Right atrium auricular region (tissue), 2 donors: ENCODE measurements around the gene QRICH1. TPM values are rescaled to one million over a fixed set of nuclear protein-coding genes. Genes with fewer than 3 reads are reported as not detected.

Source experiments
- DNase-seq: peaks from one replicate; pipeline ENCODE4 v3.0.0-alpha.2; 2019; ENCODE audit warnings: low spot score
- H3K27ac ChIP-seq, 2 donors: fragments of 200-600 bp; sonication (generic); 1 replicate in 1 of 2; 2 replicates in 1 of 2; pipeline ENCODE4 v1.5.1; 2016 to 2019
- H3K27me3 ChIP-seq, 2 donors: fragments of 200-600 bp; sonication (generic); one replicate each; pipeline versions ENCODE4 v1.5.1 to v1.6.0; 2017 to 2019
- H3K36me3 ChIP-seq: fragments of 200-600 bp; sonication (generic); one replicate; pipeline ENCODE4 v1.5.1; 2016
- H3K4me1 ChIP-seq, 2 donors: fragments of 200-600 bp; sonication (generic); one replicate each; pipeline versions ENCODE4 v1.5.1 to v1.6.0; 2017 to 2019
- H3K4me3 ChIP-seq, 2 donors: fragments of 200-600 bp; sonication (generic); 1 replicate in 1 of 2; 2 replicates in 1 of 2; pipeline ENCODE4 v1.5.1; 2017 to 2019; ENCODE audit warnings: mild to moderate bottlenecking in 1 of 2, moderate library complexity in 1 of 2
- H3K9me3 ChIP-seq, 2 donors: fragments of 200-600 bp; sonication (generic); one replicate each; pipeline ENCODE4 v1.5.1; 2019
- CTCF ChIP-seq, 2 donors: fragments of 200-600 bp; sonication (generic); IDR thresholded peaks; one replicate each; pipeline ENCODE4 v1.5.1; 2019; ENCODE audit warnings: antibody characterized with exemption in 2 of 2
- total RNA-seq, 2 donors: library from RNA; depleted of rRNA; stranded (reverse); fragments of >200 nt; gene quantifications; one replicate each; pipeline ENCODE4 v1.1.0, GENCODE V29; 2016

The QRICH1 gene
- total RNA-seq, 2 donors from 2014 or later = 39.1 to 46.8 TPM

GRCh38 chr3:49133226-49133951 lies 39.5 kb upstream of the QRICH1 start:
- Histone ChIP-seq H3K4me3 (peak overlapping the region; percentile 67 to 78), H3K27me3 (no peaks in the 10 kb centered on the region), H3K4me1 (peaks cover 0 to 31% of the 10 kb centered on the region in 2 donors), H3K36me3 (peaks cover 33% of the 10 kb centered on the region), H3K27ac (peak overlapping the region; percentile 90 to 92), H3K9me3 (no peaks in the 10 kb centered on the region)
- DNase-seq = peak; percentile 89
- TF ChIP-seq CTCF (IDR thresholded peaks at IDR 0.05) = peak in 1 of 2 donors; percentile 6

- TF ChIP-seq CTCF (IDR thresholded peaks at IDR 0.05) = peak; percentile 14 to 34
These were observed 38.8 kb upstream of the QRICH1 start, which contains the start of gene LAMB2 for GRCh38 chr3:49132437-49133225. Gene LAMB2, minus strand, starts transcription at chr3:49133050. Its CDS starts 183 bp downstream, at chr3:49132867.

GRCh38 chr3:49132073-49132436 lies 38.2 kb upstream of the QRICH1 start:
- Histone ChIP-seq H3K27me3 (no peaks in the 10 kb centered on the region), H3K36me3 (peaks cover 44% of the 10 kb centered on the region), H3K9me3 (no peaks in the 10 kb centered on the region), H3K4me3 (peak overlapping the region; percentile 67 to 78), H3K4me1 (peaks cover 0 to 31% of the 10 kb centered on the region in 2 donors), H3K27ac (peak overlapping the region; percentile 90 to 92)
- no peak for DNase-seq
- no peak for TF ChIP-seq CTCF (IDR thresholded peaks at IDR 0.05)

More at GRCh38 chr3:49132437-49133225, 38.8 kb upstream of the QRICH1 start, which contains the start of gene LAMB2:
- H3K27ac ChIP-seq = peak within 1 kb of the TSS; percentile 90 to 92
- H3K9me3 ChIP-seq = no peaks in the 10 kb centered on the region
- peak within 1 kb of the TSS; percentile 67 to 78 for H3K4me3 ChIP-seq
- peaks cover 0 to 31% of the 10 kb centered on the region in 2 donors for H3K4me1 ChIP-seq
- no peaks in the 10 kb centered on the region for H3K27me3 ChIP-seq
- H3K36me3 ChIP-seq = peaks cover 41% of the 10 kb centered on the region
- peak; percentile 81 for DNase-seq

GRCh38 chr3:49131576-49131975 lies 37.7 kb upstream of the QRICH1 start:
- no peaks in the 10 kb centered on the region for H3K9me3 ChIP-seq
- DNase-seq = no peak

GRCh38 chr3:49131040-49131439 lies 37.2 kb upstream of the QRICH1 start:
- Histone ChIP-seq H3K4me1 (peaks cover 0 to 31% of the 10 kb centered on the region in 2 donors), H3K9me3 (no peaks in the 10 kb centered on the region), H3K27me3 (no peaks in the 10 kb centered on the region), H3K36me3 (peaks cover 54% of the 10 kb centered on the region), H3K27ac (peak overlapping the region; percentile 90 to 92), H3K4me3 (peak overlapping the region; percentile 67 to 78)
- DNase-seq = no peak
- no peak for TF ChIP-seq CTCF (IDR thresholded peaks at IDR 0.05)

More at GRCh38 chr3:49131576-49131975, 37.7 kb upstream of the QRICH1 start:
- TF ChIP-seq CTCF (IDR thresholded peaks at IDR 0.05) = no peak
- Histone ChIP-seq H3K27ac (peak overlapping the region; percentile 90 to 92), H3K27me3 (no peaks in the 10 kb centered on the region), H3K4me3 (peak overlapping the region; percentile 67 to 78), H3K36me3 (peaks cover 49% of the 10 kb centered on the region), H3K4me1 (peaks cover 0 to 31% of the 10 kb centered on the region in 2 donors)
